Measurements from ENCODE around the gene MCTP1. TPM values are rescaled to one million over a fixed set of nuclear protein-coding genes. Genes with fewer than 3 reads are reported as not detected.

The MCTP1 gene
- total and polyA plus RNA-seq, 2 of the 13 experiments (the other 11 are each of a cell fraction or from before 2014, with no cell fraction given), result 0.15 to 0.48 TPM

- TF ChIP-seq GLI4 (CRISPR knock-in tag; IDR thresholded peaks at IDR 0.05; ENCODE audit: borderline replicate concordance), result no peak
- no peak for TF ChIP-seq PPARG (CRISPR knock-in tag; conservative IDR thresholded peaks at IDR 0.05)
- no peak for TF ChIP-seq ZNF101 (CRISPR knock-in tag; IDR thresholded peaks at IDR 0.05; ENCODE audit: borderline replicate concordance, low read depth)
- no peak for TF ChIP-seq RBM22 (optimal IDR thresholded peaks at IDR 0.05; ENCODE audit: low read length)
- TF ChIP-seq, protein P1, sequence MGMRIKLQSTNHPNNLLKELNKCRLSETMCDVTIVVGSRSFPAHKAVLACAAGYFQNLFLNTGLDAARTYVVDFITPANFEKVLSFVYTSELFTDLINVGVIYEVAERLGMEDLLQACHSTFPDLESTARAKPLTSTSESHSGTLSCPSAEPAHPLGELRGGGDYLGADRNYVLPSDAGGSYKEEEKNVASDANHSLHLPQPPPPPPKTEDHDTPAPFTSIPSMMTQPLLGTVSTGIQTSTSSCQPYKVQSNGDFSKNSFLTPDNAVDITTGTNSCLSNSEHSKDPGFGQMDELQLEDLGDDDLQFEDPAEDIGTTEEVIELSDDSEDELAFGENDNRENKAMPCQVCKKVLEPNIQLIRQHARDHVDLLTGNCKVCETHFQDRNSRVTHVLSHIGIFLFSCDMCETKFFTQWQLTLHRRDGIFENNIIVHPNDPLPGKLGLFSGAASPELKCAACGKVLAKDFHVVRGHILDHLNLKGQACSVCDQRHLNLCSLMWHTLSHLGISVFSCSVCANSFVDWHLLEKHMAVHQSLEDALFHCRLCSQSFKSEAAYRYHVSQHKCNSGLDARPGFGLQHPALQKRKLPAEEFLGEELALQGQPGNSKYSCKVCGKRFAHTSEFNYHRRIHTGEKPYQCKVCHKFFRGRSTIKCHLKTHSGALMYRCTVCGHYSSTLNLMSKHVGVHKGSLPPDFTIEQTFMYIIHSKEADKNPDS (CRISPR knock-in tag; IDR thresholded peaks at IDR 0.05), result no peak
- TF ChIP-seq, protein P2, sequence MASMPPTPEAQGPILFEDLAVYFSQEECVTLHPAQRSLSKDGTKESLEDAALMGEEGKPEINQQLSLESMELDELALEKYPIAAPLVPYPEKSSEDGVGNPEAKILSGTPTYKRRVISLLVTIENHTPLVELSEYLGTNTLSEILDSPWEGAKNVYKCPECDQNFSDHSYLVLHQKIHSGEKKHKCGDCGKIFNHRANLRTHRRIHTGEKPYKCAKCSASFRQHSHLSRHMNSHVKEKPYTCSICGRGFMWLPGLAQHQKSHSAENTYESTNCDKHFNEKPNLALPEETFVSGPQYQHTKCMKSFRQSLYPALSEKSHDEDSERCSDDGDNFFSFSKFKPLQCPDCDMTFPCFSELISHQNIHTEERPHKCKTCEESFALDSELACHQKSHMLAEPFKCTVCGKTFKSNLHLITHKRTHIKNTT (CRISPR knock-in tag; IDR thresholded peaks at IDR 0.05), result no peak
- H3K9ac ChIP-seq (ENCODE audit: insufficient read depth, low read depth, low read length), result no peak overlapping the region
- no peaks in the 10 kb centered on the region for H3K79me2 ChIP-seq (ENCODE audit: insufficient read depth, low read length)
- H3K4me3 ChIP-seq (replicated peaks in 1 of 3; ENCODE audit: insufficient read depth in 1 of 3, low read depth in 2 of 3, low read length in 3 of 3), result no peak overlapping the region
- intact Hi-C loops (cut with micrococcal nuclease; ENCODE audit: unreplicated experiment) (no loop called here), in situ Hi-C loops (cut with HindIII; ENCODE audit: extremely low pct_ligation_motif_present, low pct_unique_long_range_greater_than_20kb) (no loop called here)
- 38% methylated on average over 4 of the region's 8 CpGs for WGBS (ENCODE audit: low lambda C conversion rate)
- H3K36me3 ChIP-seq (replicated peaks in 1 of 2; ENCODE audit: control insufficient read depth in 1 of 2, insufficient read depth in 2 of 2, low read length in 2 of 2), result no peaks in the 10 kb centered on the region
- CTCF ChIA-PET (ENCODE audit: low intra/inter-chr PET ratio, low total read pairs), result no interaction called here
- no peak overlapping the region for H3K27ac ChIP-seq (ENCODE audit: extremely low read length, insufficient read depth, low read length)
- no peaks in the 10 kb centered on the region for H3K9me3 ChIP-seq (ENCODE audit: low read length)
- H3K4me2 ChIP-seq (ENCODE audit: low read depth, low read length), result no peak overlapping the region
- H4K20me1 ChIP-seq (ENCODE audit: insufficient read depth, low read length), result no peaks in the 10 kb centered on the region
- ATAC-seq, result no peak
- POLR2A ChIA-PET, result no interaction called here
- H3K4me1 ChIP-seq (ENCODE audit: insufficient read depth, low read length), result no peaks in the 10 kb centered on the region
- H2AFZ ChIP-seq (ENCODE audit: low read length), result no peak overlapping the region
- H3K27me3 ChIP-seq (ENCODE audit: control insufficient read depth in 1 of 2, insufficient read depth in 2 of 2, low read length in 2 of 2), result no peaks in the 10 kb centered on the region
- no peak for FAIRE-seq
- BruUV-seq (replicated peaks), result no TSS peak
- no peak for DNase-seq (ENCODE audit: low spot score)
These were observed 40.4 kb downstream of the MCTP1 start for GRCh38 chr5:95244479-95244878.
